Testis (tissue), 3 donors: ENCODE results near the gene GSTCD. TPM values are rescaled to one million over a fixed set of nuclear protein-coding genes. Genes with fewer than 3 reads are reported as not detected.

Experiments used
- DNase-seq: peaks from one replicate; pipeline ENCODE4 v3.0.0-alpha.2; 2019
- H3K27ac ChIP-seq, 2 donors: fragments of 200-600 bp; sonication (generic); one replicate each; pipeline ENCODE4 v1.5.1; 2019
- H3K27me3 ChIP-seq: fragments of 200-600 bp; sonication (generic); one replicate; pipeline ENCODE4 v1.5.1; 2019
- H3K36me3 ChIP-seq: fragments of 200-600 bp; sonication (generic); one replicate; pipeline ENCODE4 v1.5.1; 2017; ENCODE audit warnings: low read depth; ENCODE audit errors: missing control alignments
- H3K4me1 ChIP-seq: fragments of 200-600 bp; sonication (generic); one replicate; pipeline ENCODE4 v1.5.1; 2019
- H3K4me3 ChIP-seq, 2 donors: fragments of 200-600 bp; sonication (generic); one replicate each; pipeline ENCODE4 v1.5.1; 2017 to 2019
- H3K9me3 ChIP-seq: fragments of 200-600 bp; sonication (generic); one replicate; pipeline ENCODE4 v1.5.1; 2017
- CTCF ChIP-seq, 3 experiments: fragments of 450-650 bp in 2 of 3; fragments of 200-600 bp in 1 of 3; sonication (generic) in 1 of 3; IDR thresholded peaks; one replicate each; pipeline ENCODE4 v1.5.1; 2016 to 2019; ENCODE audit warnings: antibody characterized with exemption in 3 of 3, mild to moderate bottlenecking in 2 of 3, moderate library complexity in 1 of 3
- POLR2A ChIP-seq: fragments of 450-650 bp; IDR thresholded peaks from one replicate; pipeline ENCODE4 v1.6.1; 2017; ENCODE audit warnings: antibody characterized with exemption, mild to moderate bottlenecking, moderate library complexity
- WGBS, 2 donors: methylation state at CpG; one replicate each; pipeline ENCODE4 v1.1.5; 2018; 5-methylcytosine and 5-hydroxymethylcytosine counted together
- intact Hi-C: fragments of 100-400 bp; cut with DNase I; formaldehyde crosslinking; loops from one replicate; pipeline ENCODE4 v1.15.1; 2023; ENCODE audit warnings: low total_unique reads
- polyA plus RNA-seq: library from polyadenylated mRNA; stranded (reverse); fragments of 350-450 nt; fragmentation: Illumina TruSeq; extraction: RNeasy Lipid Tissue Mini Kit (QIAGEN cat#74804); gene quantifications from one replicate; pipeline ENCODE4 v1.2.3, GENCODE V29; 2014; ENCODE audit warnings: low read depth, low replicate concordance; ENCODE audit not compliant: insufficient read depth
- total RNA-seq, 2 donors: library from RNA; depleted of rRNA; stranded (reverse); fragments of >200 nt; gene quantifications; one replicate each; pipeline ENCODE4 v1.2.3, GENCODE V29; 2016

GSTCD gene
- total and polyA plus RNA-seq, 3 donors from 2014 or later = 18.1 to 36.5 (median 19.3) TPM

- TF ChIP-seq POLR2A = no peak
- TF ChIP-seq CTCF (IDR thresholded peaks at IDR 0.05) = no peak
- Histone ChIP-seq H3K4me1 (no peaks in the 10 kb centered on the region), H3K4me3 (no peak overlapping the region), H3K36me3 (no peaks in the 10 kb centered on the region), H3K27me3 (no peaks in the 10 kb centered on the region), H3K27ac (no peak overlapping the region), H3K9me3 (no peaks in the 10 kb centered on the region)
- intact Hi-C loops = no loop called here
- 95 to 96% methylated on average over 2 of the region's 2 CpGs for WGBS, 2 donors
- DNase-seq = no peak
Observed at GRCh38 chr4:105828074-105828473, 119.5 kb downstream of the GSTCD start.

GRCh38 chr4:105831189-105831588 is 122.6 kb downstream of the GSTCD start:
- no peaks in the 10 kb centered on the region for H3K9me3 ChIP-seq
- no peaks in the 10 kb centered on the region for H3K36me3 ChIP-seq
- no peak for DNase-seq
- intact Hi-C loops = no loop called here
- TF ChIP-seq POLR2A = no peak
- no peak for TF ChIP-seq CTCF (IDR thresholded peaks at IDR 0.05)
- H3K4me3 ChIP-seq = no peak overlapping the region
- no peaks in the 10 kb centered on the region for H3K27me3 ChIP-seq
- H3K4me1 ChIP-seq = no peaks in the 10 kb centered on the region
- H3K27ac ChIP-seq = no peak overlapping the region
- WGBS, 2 donors = 86 to 97% methylated on average over 2 of the region's 2 CpGs

- H3K27me3 ChIP-seq = no peaks in the 10 kb centered on the region
- no peak overlapping the region for H3K27ac ChIP-seq
- no peaks in the 10 kb centered on the region for H3K9me3 ChIP-seq
- 90 to 94% methylated on average over 4 to 6 of the region's 6 CpGs for WGBS, 2 donors
- no peaks in the 10 kb centered on the region for H3K4me1 ChIP-seq
- H3K36me3 ChIP-seq = no peaks in the 10 kb centered on the region
- no peak for TF ChIP-seq CTCF (IDR thresholded peaks at IDR 0.05)
- TF ChIP-seq POLR2A = no peak
- intact Hi-C loops = no loop called here
- DNase-seq = no peak
- no peak overlapping the region for H3K4me3 ChIP-seq
Observed at GRCh38 chr4:105835177-105835576, 126.6 kb downstream of the GSTCD start.

- Histone ChIP-seq H3K36me3 (no peaks in the 10 kb centered on the region), H3K27ac (no peak overlapping the region), H3K4me1 (no peaks in the 10 kb centered on the region), H3K4me3 (no peak overlapping the region), H3K27me3 (no peaks in the 10 kb centered on the region), H3K9me3 (no peaks in the 10 kb centered on the region)
- WGBS, 2 donors = 88 to 98% methylated on average over 1 to 3 of the region's 3 CpGs
- intact Hi-C loops = no loop called here
- DNase-seq = no peak
- TF ChIP-seq POLR2A = no peak
- no peak for TF ChIP-seq CTCF (IDR thresholded peaks at IDR 0.05)
Observed at GRCh38 chr4:105836537-105836936, 128.0 kb downstream of the GSTCD start.

GRCh38 chr4:105837037-105837436 is 128.5 kb downstream of the GSTCD start:
- TF ChIP-seq POLR2A (no peak), CTCF (IDR thresholded peaks at IDR 0.05) (no peak)
- intact Hi-C loops = no loop called here
- 91 to 98% methylated on average over 2 of the region's 2 CpGs for WGBS, 2 donors

More at GRCh38 chr4:105837037-105837436, 128.5 kb downstream of the GSTCD start:
- no peaks in the 10 kb centered on the region for H3K27me3 ChIP-seq
- DNase-seq = no peak
- H3K4me1 ChIP-seq = no peaks in the 10 kb centered on the region
- H3K4me3 ChIP-seq = no peak overlapping the region
- no peaks in the 10 kb centered on the region for H3K36me3 ChIP-seq
- no peaks in the 10 kb centered on the region for H3K9me3 ChIP-seq
- H3K27ac ChIP-seq = no peak overlapping the region
